HG03103 (cell line): ENCODE data around the gene CA6.
"Not testable (repeated sequence)": the region's sequence is repeated elsewhere in the genome, so short reads cannot be mapped to it uniquely, and the experiment has no call there.

Source experiments
- ATAC-seq: cut with Tn5 transposase; IDR thresholded peaks from one replicate; pipeline ENCODE4 v1.9.1; 2021; ENCODE audit warnings: low read depth; ENCODE audit not compliant: unreplicated experiment

The CA6 gene

DNA sequence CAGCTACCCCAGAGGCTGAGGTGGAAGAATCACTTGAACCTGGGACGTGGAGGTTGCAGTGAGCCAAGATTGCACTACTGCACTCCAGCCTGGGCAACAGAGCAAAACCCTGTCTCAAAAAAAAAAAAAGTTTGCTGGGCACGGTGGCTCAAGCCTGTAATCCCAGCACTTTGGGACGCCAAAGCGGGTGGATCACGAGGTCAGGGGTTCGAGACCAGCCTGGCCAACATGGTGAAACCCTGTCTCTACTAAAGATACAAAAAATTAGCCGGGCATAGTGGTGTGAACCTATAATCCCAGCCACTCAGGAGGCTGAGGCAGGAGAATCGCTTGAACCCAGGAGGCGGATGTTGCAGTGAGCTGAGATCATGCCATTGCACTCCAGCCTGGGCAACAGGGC lies 23.2 kb downstream of the CA6 start:
- not testable (repeated sequence) for ATAC-seq

DNA sequence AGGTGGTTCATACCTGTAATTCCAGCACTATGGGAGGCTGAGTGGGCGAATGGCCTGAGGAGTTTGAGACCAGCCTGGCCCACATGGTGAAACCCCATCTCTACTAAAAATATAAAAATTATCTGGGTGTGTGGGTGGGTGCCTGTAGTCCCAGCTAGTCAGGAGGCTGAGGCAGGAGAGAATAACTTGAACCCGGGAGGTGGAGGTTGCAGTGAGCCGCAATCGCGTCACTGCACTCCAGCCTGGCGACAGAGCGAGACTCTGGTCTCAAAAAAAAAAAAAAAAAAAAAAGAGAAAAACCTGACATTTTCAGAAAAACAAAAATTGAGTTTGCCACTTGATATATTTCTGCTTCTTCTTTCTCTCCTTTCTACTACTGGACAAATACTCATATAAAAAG lies 24.3 kb downstream of the CA6 start:
- no peak for ATAC-seq

DNA sequence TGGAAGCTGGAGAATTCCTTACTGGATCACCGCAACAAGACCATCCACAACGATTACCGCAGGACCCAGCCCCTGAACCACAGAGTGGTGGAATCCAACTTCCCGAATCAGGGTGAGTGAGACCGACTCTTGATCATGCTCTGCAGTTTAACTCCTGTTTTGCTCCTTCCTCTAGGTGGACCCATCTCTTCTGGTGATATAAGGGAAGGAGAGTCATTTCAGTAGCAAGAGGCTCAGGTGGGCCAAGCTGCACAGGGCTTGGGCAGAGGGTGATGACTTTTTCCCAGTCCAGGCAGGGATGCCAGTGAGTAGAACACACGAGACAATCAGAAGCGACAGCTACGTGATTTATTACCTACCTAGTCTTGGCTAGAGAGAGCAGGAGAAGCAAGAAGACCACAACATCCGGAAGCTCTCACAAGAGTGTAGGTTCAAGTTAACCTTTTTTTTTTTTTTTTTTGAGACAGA lies 25.2 kb downstream of the CA6 start:
- no peak for ATAC-seq

DNA sequence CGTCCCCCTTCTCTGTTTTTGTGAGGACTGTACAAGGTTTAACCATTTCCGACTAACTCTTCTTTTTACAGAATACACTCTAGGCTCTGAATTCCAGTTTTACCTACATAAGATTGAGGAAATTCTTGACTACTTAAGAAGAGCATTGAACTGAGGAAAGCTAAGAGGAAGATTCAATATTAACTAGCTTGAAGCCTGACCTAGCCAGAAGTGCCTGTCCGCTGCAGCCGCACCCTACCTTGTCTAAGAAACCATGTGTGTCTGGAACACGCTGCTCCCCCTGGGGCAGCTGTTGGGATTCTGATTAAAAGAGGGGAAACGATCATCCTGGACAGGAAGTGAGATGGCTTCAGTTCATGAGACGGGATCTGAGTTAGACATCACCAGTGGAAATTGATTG lies 28.9 kb downstream of the CA6 start:
- no peak for ATAC-seq

DNA sequence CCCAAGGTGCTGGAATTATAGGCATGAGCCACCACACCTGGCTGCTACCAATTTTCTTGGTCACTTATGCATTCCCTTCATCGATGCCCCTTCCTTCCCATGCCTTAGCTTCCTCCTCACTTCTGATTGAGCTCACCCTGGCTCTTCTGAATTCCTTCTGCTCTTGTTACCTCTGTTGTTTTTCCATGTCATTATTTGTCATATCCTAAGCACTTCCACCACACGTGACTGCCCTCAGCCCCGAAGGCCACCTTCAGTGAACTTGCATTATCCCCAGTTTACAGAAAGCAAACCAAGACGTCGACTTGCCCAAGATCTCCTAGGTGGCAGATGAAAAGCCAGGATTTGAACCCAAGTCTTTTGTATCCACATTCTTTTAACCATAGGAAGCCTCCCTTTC lies 30.7 kb downstream of the CA6 start:
- no peak for ATAC-seq

DNA sequence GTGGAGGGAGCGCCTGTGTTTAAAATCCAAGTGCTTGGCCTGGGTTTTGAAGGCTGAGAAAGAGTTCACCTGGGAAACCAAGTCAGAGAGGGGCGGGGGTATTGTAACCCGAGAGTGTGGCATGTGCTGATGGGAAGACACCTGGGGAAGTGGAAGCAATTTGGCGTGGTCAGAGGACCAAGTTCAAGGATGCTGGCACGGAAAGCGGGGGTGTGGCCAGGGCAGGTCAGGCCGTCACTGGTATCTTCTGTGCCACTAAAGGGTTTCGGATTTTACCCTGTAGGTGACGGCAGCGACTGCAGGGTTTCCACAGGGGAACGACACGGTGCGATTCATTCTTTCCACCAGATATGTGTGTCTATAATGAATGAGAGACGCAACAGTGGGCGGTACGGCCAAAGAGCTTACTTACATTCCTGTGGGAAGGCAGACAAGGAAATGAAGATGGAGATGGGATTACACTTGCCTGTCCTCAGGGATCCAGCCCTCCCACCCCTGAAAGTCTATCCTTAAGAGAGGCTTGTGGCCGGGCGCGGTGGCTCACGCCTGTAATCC lies 31.3 kb downstream of the CA6 start:
- ATAC-seq: no peak

DNA sequence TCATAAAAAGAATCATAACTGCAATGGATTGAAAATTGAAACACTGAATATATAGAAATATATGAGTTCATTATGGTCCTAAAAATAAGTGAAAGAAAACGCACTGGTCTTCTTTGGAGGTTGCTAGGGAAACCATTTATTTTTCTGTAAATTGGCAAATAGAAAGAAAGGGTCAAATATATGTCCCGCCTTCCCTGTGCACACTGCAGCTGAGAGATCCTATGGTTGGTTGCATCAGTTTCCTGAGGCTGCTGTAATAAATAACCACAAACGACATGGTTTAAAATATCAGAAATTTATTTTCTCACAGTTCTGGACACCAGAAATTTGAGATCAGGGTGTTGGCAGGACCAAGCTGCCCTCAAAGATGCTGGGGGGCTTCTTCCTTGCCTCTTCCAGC lies 35.0 kb downstream of the CA6 start:
- no peak for ATAC-seq

DNA sequence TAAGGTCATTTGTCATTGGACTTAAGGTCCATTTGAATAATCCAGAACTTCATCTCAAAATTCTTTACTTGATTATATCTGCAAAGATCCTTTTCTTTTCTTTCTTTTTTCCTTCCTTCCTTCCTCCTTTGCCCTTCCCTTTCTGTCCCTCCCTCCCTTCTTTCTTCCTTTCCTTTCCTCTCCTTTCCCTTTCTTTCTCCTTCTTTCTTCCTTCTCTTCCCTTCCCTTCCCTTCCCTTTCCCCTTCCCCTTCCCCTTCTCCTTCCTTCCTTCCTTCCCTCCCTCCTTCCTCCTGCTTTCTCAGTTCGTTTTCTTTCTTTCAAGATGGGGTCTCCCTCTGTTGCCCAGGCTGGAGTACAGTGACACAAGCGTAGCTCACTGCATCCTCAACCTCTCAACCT lies 35.5 kb downstream of the CA6 start:
- ATAC-seq: no peak

DNA sequence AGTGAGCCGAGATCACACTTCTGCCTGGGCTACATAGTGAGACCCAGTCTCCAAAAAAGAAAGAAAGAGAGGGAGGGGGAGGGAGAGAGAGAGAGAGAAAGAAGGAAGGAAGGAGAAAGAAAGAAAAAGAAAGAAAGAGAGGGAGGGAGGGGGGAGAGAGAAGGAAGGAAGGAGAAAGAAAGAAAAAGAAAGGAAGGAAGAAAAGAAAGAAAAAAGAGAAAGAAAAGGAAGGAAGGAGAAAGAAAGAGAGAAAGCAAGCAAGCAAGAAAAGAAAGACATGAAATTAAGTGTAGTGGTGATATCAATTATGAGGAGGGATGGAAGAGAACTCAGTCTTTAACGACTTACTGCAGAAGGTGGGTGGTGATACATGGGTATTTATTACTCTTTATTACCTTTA lies 38.5 kb downstream of the CA6 start:
- no peak for ATAC-seq

DNA sequence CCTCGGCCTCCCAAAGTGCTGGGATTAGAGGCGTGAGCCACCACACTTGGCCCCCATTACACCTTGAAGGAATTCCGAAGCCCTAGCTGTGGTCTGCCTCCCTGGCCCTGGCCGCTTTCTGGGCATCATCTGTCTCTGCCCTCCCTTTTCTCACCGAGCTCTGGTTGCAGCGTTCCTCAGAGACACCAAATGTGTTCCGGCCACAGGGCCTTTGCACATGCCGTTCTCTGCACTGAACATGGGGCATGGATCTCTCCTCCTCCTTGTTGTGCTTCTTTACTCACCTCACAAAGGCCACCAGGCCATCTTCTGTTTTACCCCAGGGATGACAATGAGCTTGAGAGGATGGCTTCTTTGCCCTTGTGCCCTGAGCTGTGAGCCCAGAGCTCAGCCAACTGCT lies 39.3 kb downstream of the CA6 start:
- ATAC-seq: no peak

DNA sequence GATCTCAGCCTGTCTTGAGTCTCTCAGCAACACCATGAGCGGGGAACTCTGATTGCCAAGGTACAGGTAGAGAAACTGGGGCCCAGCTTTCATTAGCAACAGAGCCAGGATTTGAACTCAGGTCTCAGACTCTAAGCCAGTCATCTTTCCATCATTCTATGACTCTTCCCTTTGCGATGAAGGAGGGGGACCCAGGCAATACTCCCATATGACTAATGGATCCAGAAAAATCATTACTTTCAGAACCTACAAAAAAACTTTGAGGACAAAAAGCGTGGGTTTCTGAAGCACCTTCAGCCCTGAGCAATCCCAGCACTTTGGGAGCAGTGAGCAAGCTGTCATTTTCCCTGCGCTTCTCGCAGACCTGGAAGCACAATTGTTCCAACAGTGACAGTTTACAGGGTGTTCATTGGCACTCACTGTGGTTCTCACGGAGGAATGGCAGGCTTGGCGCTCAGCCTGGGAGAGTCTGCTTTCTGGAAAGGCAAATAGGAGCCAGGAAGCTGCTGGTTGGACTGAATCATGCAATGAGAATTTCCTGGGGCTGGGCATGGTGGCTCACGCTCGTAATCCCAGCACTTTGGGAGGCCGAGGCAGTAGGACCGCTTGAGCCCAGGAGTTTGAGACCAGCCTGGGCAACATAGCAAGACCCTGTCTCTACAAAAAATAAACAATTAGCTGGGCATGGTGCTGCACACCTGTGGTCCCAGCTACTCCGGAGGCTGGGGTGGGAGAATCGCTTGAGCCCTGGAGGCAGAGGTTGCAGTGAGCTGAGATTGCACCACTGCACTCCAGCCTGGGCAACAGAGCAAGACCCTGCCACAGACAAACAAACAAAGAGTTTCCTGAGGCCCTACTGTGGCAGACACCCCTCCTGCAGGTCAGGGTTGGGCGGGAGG lies 40.5 kb downstream of the CA6 start:
- ATAC-seq: no peak

DNA sequence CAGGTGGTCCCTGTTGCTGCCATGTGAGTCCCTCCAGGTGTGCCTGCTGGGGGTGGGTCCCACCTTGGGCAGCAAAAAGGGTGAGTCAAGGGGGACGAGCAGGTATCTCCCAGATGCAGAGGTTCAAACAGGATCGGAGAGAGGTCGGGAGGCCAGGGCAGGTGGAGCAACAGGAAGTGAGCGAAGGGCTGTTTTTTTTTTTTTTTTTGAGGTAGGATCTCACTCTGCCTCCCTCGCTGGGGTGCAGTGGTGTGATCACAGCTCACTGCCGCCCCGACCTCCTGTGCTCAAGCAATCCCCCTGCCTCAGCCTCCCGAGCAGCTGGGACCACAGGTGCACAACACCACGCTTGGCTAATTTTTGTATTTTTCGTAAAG lies 41.1 kb downstream of the CA6 start:
- no peak for ATAC-seq

DNA sequence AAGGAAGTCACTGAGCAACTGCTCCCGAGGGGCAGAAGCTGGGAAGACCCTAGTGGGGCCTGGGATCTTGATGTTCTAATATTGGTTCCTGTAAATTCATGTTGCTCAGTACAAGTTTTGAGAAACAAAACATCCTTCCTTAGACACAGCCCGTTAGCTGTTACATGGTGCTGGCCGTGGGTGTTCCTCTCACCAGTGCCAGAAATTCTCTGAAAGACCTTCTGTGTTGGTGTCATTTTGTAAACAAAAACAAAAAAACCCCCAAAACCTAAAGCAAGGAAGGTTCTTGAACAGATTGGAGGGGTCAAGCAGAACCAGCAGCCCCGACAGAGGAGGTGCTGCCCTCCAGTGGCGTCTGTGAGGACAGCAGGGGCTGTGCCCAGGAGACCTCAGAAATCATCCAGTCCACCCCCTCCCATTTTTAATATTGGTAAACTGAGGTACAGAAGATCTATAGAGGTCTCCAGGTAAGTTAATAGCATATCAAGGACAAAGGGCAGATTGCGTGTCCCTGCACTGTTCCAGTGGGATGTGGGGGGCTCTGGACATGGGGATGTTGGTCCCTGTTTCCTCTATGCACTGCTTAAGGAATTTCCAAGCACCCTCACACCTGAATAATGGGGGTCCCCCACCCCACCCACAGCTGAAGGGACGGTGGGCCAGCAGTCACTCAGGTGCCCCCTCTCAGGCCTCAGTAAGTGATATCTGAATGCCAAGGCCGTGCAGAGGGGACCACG lies 42.4 kb downstream of the CA6 start:
- ATAC-seq: no peak

DNA sequence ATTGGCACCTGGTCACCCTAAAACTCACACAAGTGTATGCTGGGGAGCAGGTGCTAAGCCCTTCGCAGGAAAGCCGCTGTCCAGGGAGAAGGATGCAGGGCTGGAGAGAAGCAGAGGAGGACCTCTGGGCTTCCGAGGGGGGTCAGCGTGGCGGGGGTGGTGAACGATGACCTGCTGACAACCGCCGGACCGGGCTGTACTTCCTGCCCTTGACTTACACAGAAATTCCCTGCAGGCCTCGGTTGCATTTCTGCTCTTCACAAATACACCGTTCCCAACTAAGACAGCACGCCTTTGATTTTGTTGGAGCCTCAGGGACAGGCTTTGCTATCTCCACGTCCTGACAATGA lies 42.9 kb downstream of the CA6 start:
- ATAC-seq: no peak

DNA sequence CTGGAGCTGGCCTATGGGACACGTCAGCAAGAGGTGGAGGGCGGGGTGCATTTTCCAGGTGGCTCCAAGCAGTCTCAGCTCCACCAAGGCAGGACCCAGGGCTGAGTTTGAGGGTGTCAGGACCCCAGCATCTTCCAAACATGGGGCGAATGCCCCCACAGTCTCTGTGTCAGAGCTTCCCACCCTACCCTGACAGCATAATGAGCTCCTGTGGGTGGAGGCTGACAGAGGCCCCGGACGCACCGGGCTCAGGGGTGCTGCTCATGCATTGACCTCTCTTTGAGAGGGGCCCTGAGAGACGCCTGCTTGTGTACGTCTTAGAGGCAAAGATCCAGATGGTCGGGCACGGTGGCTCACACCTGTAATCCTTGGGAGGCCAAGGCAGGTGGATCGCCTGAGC lies 43.4 kb downstream of the CA6 start:
- ATAC-seq: no peak

DNA sequence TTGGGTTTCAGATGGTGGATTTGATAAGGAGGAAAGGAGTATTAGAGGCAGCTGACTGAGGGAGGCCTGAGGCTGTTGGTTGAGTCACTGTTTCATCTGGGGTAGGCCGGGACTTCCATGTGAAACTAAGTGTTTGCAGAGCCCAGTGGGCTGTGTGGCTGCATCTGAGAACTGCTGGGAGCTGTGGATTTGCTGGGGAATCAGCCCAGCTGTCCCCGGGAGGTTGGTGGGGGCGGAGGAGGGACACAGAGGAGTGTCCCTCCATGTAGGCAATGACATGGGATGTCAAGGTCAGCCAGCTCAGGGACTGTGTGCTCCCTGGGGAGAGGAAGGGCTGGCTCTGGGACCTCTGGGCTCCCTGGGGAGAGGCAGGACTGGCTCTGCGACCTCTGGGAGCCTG lies 44.2 kb downstream of the CA6 start:
- no peak for ATAC-seq

DNA sequence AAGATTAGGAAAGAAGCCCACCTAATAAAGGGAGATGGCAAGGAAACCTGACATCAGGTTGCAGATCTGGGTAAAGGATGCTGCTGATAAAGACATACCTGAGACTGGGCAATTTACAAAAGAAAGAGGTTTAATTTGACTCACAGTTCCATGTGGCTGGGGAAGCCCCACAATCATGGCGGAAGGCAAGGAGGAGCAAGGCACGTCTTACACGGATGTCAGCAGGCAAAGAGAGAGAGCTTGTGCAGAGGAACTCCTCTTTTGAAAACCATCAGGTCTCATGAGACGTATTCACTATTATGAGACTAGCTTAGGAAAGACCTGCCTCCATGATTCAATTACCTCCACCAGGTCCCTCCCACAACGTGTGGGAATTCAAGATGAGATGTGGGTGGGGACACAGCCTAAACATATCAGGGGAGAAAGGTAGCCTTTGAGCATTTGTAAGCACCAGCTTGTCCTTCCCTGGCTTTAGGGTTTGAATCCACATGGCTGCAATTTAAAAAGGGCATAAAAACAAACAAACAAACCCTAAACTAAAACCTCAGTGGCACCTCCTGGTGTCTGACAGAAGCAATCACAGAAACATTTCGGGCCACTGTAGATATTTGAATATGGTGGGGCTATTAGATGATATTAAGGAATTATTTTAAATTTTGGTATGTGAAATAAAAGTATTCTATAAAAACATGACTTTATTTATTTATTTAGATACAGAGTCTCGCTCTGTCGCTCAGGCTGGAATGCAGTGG lies 47.4 kb downstream of the CA6 start:
- ATAC-seq: no peak

DNA sequence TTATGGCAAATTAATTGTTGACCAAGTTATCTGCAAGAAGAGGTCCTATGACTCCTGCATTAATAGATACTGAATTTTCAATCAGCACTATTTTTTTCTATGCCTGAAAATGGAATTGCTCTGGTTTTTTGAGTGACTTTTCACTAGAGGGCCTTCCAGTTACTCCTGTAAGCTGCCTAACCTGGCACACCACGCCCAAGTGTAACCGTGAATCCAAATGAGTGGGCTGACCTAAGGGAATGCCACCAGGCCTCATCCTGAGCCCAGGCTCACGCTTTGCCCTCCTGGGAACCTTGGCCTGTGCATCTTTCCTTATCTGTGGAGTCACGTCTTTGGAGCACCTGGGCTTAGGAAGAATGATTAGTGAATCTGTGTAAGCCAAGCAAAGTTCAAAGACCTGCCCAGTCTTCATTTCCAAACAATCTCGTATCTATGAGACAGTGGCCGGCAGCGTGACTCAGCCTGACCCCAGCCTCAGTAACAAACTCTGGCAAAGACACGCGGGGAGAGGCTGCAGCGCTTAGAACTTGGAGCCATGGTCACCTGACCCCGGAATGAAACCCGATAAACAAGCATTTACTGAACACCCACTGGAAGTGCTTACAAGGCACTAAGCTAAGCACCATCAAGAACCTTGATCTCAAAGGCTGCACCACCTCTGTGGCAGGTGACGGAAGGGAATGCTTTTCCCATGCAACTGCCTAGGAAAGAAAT lies 48.5 kb downstream of the CA6 start:
- not testable (repeated sequence) for ATAC-seq

DNA sequence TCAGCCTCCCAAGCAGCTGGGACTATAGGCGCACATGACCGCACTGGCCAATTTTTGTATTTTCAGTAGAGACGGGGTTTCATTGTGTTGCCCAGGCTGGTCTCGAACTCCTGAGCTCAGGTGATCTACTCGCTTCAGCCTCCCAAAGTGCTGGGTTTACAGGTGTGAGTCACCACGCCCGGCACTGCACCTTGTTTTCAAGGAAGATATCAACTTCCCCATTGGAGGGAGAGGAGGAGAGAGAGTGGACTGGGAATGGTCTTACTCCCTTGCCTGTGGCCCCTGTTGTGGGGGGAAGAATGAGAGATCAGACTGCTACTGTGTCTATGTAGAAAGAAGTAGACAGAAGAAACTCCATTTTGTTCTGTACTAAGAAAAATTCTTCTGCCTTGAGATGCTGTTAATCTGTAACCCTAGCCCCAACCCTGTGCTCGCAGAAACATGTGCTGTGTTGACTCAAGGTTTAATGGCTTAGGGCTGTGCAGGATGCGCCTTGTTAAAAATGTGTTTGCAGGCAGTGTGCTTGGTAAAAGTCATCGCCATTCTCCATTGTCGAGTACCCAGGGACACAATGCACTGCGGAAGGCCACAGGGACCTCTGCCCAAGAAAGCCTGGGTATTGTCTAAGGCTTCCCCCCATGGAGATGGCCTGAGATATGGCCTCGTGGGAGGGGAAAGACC lies 56.0 kb downstream of the CA6 start:
- ATAC-seq: not testable (repeated sequence)

DNA sequence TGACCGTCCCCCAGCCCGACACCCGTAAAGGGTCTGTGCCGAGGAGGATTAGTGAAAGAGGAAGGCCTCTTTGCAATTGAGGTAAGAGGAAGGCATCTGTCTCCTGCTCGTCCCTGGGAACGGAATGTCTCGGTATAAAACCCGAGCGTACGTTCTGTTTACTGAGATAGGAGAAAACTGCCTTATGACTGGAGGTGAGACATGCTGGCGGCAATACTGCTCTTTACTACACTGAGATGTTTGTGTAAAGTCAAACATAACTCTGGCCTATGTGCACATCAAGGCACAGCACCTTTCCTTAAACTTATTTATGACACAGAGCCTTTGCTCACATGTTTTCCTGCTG lies 56.5 kb downstream of the CA6 start:
- not testable (repeated sequence) for ATAC-seq
